Fibroblast of lung (primary cell): ENCODE results near the gene CSF2. TPM values are rescaled to one million over a fixed set of nuclear protein-coding genes. Genes with fewer than 3 reads are reported as not detected.

ENCODE experiments used
- DNase-seq, 2 donors: peaks; one replicate each; pipeline versions ENCODE4 v3.0.0 to v3.0.0-alpha.2; 2010; ENCODE audit warnings: low read depth in 2 of 2
- H2AFZ ChIP-seq: 2 replicates; pipeline ENCODE4 v1.5.1; 2012; ENCODE audit warnings: low read length, control low read depth, inconsistent platforms
- H3K27ac ChIP-seq: 2 replicates; pipeline ENCODE4 v1.5.1; 2011; ENCODE audit warnings: low read length, control low read depth; ENCODE audit not compliant: insufficient read depth
- H3K27me3 ChIP-seq: 2 replicates; pipeline ENCODE4 v1.5.1; 2011; ENCODE audit warnings: mild to moderate bottlenecking, low read length; ENCODE audit not compliant: control insufficient read depth, insufficient read depth
- H3K36me3 ChIP-seq: 2 replicates; pipeline ENCODE4 v1.5.1; 2011; ENCODE audit warnings: low read length; ENCODE audit not compliant: control insufficient read depth, insufficient read depth
- H3K4me1 ChIP-seq: 2 replicates; pipeline ENCODE4 v1.5.1; 2011; ENCODE audit warnings: low read length; ENCODE audit not compliant: control insufficient read depth, insufficient read depth; ENCODE audit errors: extremely low read depth
- H3K4me2 ChIP-seq: 2 replicates; pipeline ENCODE4 v1.5.1; 2011; ENCODE audit warnings: low read length, control low read depth; ENCODE audit not compliant: insufficient read depth; ENCODE audit errors: extremely low read depth
- H3K4me3 ChIP-seq, 4 experiments: fragments of 200-600 bp in 1 of 4; sonication (generic) in 1 of 4; replicated peaks in 1 of 4; 2 replicates each; pipeline ENCODE4 v1.5.1; 2011 to 2016; ENCODE audit warnings: low read length in 4 of 4, low read depth in 3 of 4, mild to moderate bottlenecking in 3 of 4, control low read depth in 2 of 4, inconsistent platforms in 1 of 4, mixed read lengths in 1 of 4; ENCODE audit not compliant: insufficient read depth in 1 of 4; ENCODE audit errors: control extremely low read depth in 1 of 4
- H3K79me2 ChIP-seq: 2 replicates; pipeline ENCODE4 v1.5.1; 2012; ENCODE audit warnings: mild to moderate bottlenecking, low read length, inconsistent platforms; ENCODE audit not compliant: control insufficient read depth, insufficient read depth
- H3K9ac ChIP-seq: 2 replicates; pipeline ENCODE4 v1.5.1; 2011; ENCODE audit warnings: mild to moderate bottlenecking, low read length, control low read depth; ENCODE audit not compliant: insufficient read depth
- H3K9me3 ChIP-seq: 2 replicates; pipeline ENCODE4 v1.5.1; 2012; ENCODE audit warnings: low read depth, low read length; ENCODE audit not compliant: control insufficient read depth, insufficient read depth
- H4K20me1 ChIP-seq: 2 replicates; pipeline ENCODE4 v1.5.1; 2011; ENCODE audit warnings: low read length; ENCODE audit not compliant: control insufficient read depth, insufficient read depth; ENCODE audit errors: extremely low read depth
- EZH2 ChIP-seq: IDR thresholded peaks from 2 replicates; pipeline ENCODE4 v1.5.1; 2012; ENCODE audit warnings: low read length, control low read depth, mild to moderate bottlenecking; ENCODE audit errors: missing control alignments
- polyA plus RNA-seq, 2 donors: library from polyadenylated mRNA; depleted of rRNA in 1 of 2; stranded (reverse) in 1 of 2; unstranded in 1 of 2; fragments of >200 nt; gene quantifications; 2 replicates each; pipeline ENCODE4 v1.2.1, GENCODE V29; 2011 to 2012; ENCODE audit warnings: missing spikeins in 1 of 2
- total RNA-seq: library from RNA; depleted of rRNA; stranded (reverse); fragments of >200 nt; gene quantifications from 2 replicates; pipeline ENCODE4 v1.2.1, GENCODE V29; 2014
- TF ChIP-seq, protein P1 (sequence below), 2 donors: IDR thresholded peaks in 1 of 2; conservative IDR thresholded peaks in 1 of 2; 1 replicate in 1 of 2; 2 replicates in 1 of 2; pipeline ENCODE4 v1.5.1; 2011 to 2012; ENCODE audit warnings: low read length in 2 of 2, control low read depth in 1 of 2, inconsistent platforms in 1 of 2, low read depth in 1 of 2, mild to moderate bottlenecking in 1 of 2

Gene CSF2
- total and polyA plus RNA-seq, 2 donors (not counting 1 experiment from before 2014, with no cell fraction given): 0.09 to 0.66 TPM

DNA sequence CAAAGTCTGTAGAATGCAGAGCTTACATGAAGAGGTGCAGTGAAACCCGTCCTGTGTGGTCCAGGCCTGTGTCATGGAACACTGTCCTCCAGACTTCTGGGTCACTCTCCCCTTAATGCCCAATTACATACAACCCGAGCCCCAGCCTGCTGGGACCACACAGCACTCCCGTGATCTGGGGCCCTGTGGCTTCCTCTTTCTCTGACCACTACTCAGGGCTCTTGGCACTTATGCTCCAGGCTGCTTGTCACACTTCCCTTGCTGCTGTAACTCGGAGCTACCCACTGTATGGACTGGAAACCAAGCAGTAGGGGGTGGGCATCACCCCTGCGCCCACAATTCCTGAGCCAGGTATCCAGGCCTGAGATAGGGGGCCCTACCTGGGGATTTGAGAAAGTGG is 23.5 kb upstream of the CSF2 start:
- no peak overlapping the region for H3K4me2 ChIP-seq
- peaks cover 12% of the 10 kb centered on the region for H3K27me3 ChIP-seq
- no peaks in the 10 kb centered on the region for H3K9me3 ChIP-seq
- H4K20me1 ChIP-seq: no peaks in the 10 kb centered on the region
- no peak overlapping the region for H2AFZ ChIP-seq
- no peaks in the 10 kb centered on the region for H3K79me2 ChIP-seq
- no peak overlapping the region for H3K9ac ChIP-seq
- H3K4me3 ChIP-seq: no peak overlapping the region
- TF ChIP-seq EZH2: no peak
- TF ChIP-seq, protein P1, sequence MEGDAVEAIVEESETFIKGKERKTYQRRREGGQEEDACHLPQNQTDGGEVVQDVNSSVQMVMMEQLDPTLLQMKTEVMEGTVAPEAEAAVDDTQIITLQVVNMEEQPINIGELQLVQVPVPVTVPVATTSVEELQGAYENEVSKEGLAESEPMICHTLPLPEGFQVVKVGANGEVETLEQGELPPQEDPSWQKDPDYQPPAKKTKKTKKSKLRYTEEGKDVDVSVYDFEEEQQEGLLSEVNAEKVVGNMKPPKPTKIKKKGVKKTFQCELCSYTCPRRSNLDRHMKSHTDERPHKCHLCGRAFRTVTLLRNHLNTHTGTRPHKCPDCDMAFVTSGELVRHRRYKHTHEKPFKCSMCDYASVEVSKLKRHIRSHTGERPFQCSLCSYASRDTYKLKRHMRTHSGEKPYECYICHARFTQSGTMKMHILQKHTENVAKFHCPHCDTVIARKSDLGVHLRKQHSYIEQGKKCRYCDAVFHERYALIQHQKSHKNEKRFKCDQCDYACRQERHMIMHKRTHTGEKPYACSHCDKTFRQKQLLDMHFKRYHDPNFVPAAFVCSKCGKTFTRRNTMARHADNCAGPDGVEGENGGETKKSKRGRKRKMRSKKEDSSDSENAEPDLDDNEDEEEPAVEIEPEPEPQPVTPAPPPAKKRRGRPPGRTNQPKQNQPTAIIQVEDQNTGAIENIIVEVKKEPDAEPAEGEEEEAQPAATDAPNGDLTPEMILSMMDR (conservative IDR thresholded peaks at IDR 0.05 in 1 of 2, IDR thresholded peaks at IDR 0.05 in 1 of 2; ENCODE audit: low read depth in 1 of 2, low read length in 2 of 2): no peak
- H3K36me3 ChIP-seq: no peaks in the 10 kb centered on the region
- no peaks in the 10 kb centered on the region for H3K4me1 ChIP-seq
- DNase-seq: no peak
- H3K27ac ChIP-seq: no peak overlapping the region

DNA sequence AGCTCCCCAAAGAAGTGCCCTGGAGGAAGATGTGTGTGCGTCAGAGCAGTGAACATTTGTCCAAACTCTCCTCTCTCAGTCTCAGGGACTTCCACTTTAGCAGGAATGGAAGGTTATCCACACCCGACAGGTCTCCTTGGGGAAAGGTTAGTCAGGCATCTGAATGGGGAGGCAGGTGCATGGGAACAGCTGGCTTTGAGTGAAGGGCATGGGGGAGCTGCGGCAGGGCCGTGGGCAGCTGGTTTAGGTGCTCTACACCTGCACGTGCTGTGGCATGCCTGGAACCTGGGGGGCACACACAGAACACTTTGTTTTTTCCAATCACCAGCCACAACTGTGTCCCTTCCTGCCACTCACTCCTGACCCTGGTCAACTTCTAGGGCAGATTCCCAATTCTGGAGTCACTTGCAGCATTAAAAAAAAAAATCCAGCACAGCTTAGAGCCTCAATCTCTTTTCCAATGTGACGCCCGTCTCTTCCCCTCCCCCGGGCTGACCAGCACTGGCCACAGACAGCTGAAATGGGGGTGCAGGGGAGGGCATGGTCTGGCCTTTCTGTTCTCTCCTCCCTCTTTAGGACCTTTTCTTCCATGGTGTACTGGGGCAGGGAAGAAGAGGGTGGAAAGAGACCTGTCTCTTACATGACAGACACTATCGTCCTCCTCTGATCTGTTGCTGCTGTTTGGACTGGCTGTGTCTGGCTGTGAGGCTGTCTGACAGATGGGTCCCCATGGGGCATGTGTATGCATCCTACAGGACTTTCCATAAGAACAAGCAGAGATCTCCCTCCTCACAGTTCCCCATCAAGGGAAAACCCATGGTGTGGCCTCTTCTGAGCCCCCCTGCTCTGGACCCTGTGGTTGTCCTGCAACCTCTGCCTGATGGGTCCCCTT is 22.7 kb upstream of the CSF2 start:
- Histone ChIP-seq H2AFZ (no peak overlapping the region), H3K4me3 (no peak overlapping the region), H3K36me3 (no peaks in the 10 kb centered on the region), H3K9me3 (no peaks in the 10 kb centered on the region), H3K27ac (no peak overlapping the region), H4K20me1 (no peaks in the 10 kb centered on the region), H3K9ac (no peak overlapping the region), H3K4me1 (no peaks in the 10 kb centered on the region), H3K4me2 (no peak overlapping the region), H3K27me3 (peaks cover 12% of the 10 kb centered on the region), H3K79me2 (no peaks in the 10 kb centered on the region)
- no peak for DNase-seq
- TF ChIP-seq, protein P1 (conservative IDR thresholded peaks at IDR 0.05 in 1 of 2, IDR thresholded peaks at IDR 0.05 in 1 of 2; ENCODE audit: low read depth in 1 of 2, low read length in 2 of 2): no peak
- TF ChIP-seq EZH2: no peak

DNA sequence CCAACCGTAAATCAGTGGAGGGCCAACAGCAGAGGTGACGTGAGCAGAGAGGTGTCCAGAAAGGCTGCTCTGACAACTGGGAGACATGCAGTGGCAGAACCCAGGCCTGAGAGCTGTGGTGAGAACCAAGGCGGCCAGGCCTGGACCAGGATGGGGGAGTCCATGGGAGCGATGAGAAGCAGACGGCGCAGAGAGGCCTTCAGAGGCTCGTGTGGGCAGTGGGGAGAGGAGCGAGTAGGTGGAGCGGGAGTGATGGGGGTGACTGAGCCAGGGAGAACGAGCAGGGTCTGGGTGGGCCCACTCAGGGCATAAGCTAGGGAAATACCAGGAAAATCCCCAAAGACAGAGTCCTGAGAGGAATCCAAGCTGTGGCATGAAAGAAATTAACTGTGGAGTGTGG is 21.1 kb upstream of the CSF2 start:
- Histone ChIP-seq H4K20me1 (no peaks in the 10 kb centered on the region), H2AFZ (no peak overlapping the region), H3K4me1 (no peaks in the 10 kb centered on the region), H3K27ac (no peak overlapping the region), H3K4me3 (no peak overlapping the region), H3K27me3 (peaks cover 12% of the 10 kb centered on the region), H3K9me3 (no peaks in the 10 kb centered on the region), H3K9ac (no peak overlapping the region), H3K79me2 (no peaks in the 10 kb centered on the region), H3K4me2 (no peak overlapping the region), H3K36me3 (no peaks in the 10 kb centered on the region)
- DNase-seq: no peak
- TF ChIP-seq EZH2: no peak
- TF ChIP-seq, protein P1 (conservative IDR thresholded peaks at IDR 0.05 in 1 of 2, IDR thresholded peaks at IDR 0.05 in 1 of 2; ENCODE audit: low read depth in 1 of 2, low read length in 2 of 2): no peak
